ENCODE measurements around the gene MAGI2.

GRCh38 chr7:78222001-78222751 is 1231.3 kb downstream of the MAGI2 start:
- TF ChIP-seq POLR2AphosphoS5 (IDR thresholded peaks at IDR 0.05) = no peak
- TF ChIP-seq CTCF (IDR thresholded peaks at IDR 0.05) = no peak

All from breast epithelium (tissue), 3 donors.